Posterior vena cava (tissue), 2 donors: ENCODE results near the gene ADGRG4. TPM values are rescaled to one million over a fixed set of nuclear protein-coding genes. Genes with fewer than 3 reads are reported as not detected.
"Not testable (repeated sequence)": the region's sequence is repeated elsewhere in the genome, so short reads cannot be mapped to it uniquely, and the experiment has no call there.

ENCODE experiments used
- DNase-seq: peaks from one replicate; pipeline ENCODE4 v3.0.0-alpha.2; 2020; ENCODE audit warnings: low spot score
- intact Hi-C, 2 donors: fragments of 100-400 bp; cut with DNase I; formaldehyde crosslinking; loops; one replicate each; pipeline versions ENCODE4 v1.14.1 to v1.14.2; 2022 to 2023
- long read RNA-seq, 2 donors: library from polyadenylated mRNA; unstranded; transcript quantifications; one replicate each; pipeline ENCODE4 v2.0.0, GENCODE V29; 2020 to 2021
- total RNA-seq, 2 donors: library from RNA; stranded (reverse); fragmentation: NEBNext Ultra II Directional; extraction: Animal tissue kit (Norgen Biotek cat#: 25700); gene quantifications; one replicate each; pipeline ENCODE4 v1.2.1, GENCODE V29; 2021
- donor health status: DM: yes; HTN: yes; CAD: no.
- donor health status: DM: yes; HTN: yes; CAD: no.

Gene ADGRG4, protein sequence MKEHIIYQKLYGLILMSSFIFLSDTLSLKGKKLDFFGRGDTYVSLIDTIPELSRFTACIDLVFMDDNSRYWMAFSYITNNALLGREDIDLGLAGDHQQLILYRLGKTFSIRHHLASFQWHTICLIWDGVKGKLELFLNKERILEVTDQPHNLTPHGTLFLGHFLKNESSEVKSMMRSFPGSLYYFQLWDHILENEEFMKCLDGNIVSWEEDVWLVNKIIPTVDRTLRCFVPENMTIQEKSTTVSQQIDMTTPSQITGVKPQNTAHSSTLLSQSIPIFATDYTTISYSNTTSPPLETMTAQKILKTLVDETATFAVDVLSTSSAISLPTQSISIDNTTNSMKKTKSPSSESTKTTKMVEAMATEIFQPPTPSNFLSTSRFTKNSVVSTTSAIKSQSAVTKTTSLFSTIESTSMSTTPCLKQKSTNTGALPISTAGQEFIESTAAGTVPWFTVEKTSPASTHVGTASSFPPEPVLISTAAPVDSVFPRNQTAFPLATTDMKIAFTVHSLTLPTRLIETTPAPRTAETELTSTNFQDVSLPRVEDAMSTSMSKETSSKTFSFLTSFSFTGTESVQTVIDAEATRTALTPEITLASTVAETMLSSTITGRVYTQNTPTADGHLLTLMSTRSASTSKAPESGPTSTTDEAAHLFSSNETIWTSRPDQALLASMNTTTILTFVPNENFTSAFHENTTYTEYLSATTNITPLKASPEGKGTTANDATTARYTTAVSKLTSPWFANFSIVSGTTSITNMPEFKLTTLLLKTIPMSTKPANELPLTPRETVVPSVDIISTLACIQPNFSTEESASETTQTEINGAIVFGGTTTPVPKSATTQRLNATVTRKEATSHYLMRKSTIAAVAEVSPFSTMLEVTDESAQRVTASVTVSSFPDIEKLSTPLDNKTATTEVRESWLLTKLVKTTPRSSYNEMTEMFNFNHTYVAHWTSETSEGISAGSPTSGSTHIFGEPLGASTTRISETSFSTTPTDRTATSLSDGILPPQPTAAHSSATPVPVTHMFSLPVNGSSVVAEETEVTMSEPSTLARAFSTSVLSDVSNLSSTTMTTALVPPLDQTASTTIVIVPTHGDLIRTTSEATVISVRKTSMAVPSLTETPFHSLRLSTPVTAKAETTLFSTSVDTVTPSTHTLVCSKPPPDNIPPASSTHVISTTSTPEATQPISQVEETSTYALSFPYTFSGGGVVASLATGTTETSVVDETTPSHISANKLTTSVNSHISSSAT (N-terminal part only)
- total RNA-seq: 1 to 10 TPM in 1 of 2 donors, under 1 TPM in 1; 0.71 to 1.2 TPM
- long read RNA-seq, donor 1: 0 reads
- long read RNA-seq, donor 2: 0 reads

DNA sequence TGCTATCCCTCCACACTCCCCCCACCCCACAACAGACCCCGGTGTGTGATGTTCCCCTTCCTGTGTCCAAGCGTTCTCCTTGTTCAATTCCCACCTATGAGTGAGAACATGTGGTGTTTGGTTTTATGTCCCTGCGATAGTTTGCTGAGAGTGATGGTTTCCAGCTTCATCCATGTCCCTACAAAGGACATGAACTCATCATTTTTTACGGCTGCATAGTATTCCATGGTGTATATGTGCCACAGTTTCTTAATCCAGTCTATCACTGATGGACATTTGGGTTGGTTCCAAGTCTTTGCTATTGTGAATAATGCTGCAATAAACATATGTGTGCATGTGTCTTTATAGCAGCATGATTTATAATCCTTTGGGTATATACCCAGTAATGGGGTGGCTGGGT lies at the start of gene ADGRG4:
Gene ADGRG4, plus strand, starts transcription at position 243 of the 400 bp plus-strand sequence. CDS start 7,815 bp downstream, outside the sequence.
- DNase-seq, intact Hi-C loops: not testable (repeated sequence)

DNA sequence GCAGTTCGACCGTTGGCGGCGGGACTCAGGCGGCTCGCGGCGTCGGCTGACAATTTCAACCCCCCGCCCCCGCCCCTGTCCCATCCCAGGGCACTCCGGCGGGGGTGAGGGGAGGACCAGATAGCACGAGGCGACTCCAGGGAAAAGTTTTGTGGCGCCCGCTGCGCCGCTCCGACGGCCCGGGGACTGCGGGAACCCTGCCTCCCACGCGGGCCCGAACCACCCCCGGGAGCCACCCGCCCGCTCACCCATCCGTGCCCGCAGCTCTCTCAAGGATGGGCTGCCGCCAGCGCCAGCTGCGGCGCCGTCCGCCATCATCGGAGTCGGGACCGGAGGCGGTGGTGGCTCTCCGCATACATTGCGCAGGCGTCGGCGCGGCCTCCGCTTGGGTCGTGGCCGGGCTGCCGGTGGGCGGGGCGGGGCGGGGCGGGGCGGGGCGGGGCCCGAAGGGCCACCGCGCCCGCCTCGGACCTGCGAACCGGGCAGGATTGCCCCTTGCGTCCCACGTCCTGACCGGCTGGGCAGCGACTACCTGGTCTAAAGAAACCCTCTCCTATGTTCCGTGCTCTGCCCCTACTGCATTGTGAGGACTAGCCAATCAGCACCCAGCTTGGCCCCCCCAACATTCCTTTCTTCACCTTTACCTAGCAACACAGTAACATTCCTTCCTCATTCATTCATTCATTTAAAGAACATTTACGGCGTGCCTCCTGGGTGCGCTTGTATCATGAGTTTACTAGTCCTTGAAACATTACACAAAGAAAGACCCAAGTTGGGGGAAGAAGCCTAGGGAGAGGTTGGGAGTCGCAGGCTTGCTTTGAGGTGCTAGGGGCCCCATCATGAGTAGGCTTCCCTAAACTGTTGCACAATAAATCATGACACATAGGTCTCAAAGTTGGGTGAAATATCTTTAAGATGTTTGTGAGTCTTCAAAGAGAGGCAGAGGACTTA lies 49.4 kb upstream of the ADGRG4 start, which contains the start of gene MAP7D3:
Gene MAP7D3, minus strand, starts transcription at position 360 of the 951 bp plus-strand sequence. Its CDS starts 42 bp downstream, at position 318.
- intact Hi-C loops: no loop called here
- DNase-seq: peak; percentile 87

DNA sequence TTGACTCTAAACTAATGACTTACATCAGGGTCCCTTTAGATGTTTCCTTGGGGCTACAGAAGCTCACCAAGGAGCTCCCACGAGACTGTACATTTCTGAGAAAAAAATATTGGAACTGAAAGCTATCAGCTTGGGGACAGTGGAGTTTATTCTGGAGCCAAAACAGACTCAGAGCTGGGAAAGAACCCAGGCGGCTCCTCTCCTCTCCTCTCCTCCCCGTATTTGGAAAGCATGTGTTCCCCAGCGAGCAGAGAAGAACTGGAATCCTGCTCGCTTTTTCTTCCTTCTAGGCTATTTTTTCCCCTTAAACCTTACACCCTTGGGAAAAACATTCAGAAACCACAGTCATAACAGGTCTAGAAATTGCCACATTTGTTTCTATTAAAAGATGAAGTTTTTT lies 45.2 kb upstream of the ADGRG4 start:
- no peak for DNase-seq
- intact Hi-C loops: no loop called here

DNA sequence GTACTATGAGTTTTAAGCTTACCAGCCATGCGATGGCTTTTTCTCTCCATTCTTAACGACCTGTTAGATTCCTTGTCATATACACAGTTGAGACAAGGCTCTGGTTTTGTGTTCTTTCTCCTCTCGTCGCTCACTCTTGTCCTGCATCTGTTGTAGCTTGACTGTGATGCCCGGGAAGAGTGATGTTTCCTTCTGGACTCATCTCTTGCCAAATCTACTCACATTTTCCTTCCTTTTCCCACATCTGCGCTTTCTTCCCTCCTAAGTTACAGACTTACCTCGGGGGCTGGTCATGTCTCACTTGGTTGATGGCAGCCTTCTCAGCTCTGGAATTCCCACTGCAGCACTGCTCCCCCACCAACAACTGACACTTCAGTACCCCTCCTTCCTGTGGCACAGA lies 44.7 kb upstream of the ADGRG4 start:
- intact Hi-C loops: no loop called here
- no peak for DNase-seq

DNA sequence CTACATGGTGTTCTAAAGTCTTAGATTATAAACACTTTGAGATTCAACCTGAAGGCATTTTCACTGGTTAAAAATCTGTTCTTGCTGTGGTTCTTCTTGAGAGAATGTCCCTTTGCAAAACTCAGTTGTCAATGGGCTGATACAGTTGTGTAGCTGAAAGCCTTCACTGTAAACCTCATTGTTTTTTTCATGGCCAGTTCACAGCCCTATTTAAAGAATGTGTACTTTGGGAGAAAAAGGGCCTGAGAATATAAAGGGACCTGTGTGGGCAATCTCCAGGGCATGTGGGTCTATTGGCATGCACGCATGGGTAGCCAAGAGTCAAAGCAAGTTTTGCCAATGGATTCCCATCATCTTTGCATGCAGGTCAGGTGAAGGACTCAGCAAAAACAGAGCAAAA lies 41.8 kb upstream of the ADGRG4 start:
- no peak for DNase-seq
- intact Hi-C loops: no loop called here

DNA sequence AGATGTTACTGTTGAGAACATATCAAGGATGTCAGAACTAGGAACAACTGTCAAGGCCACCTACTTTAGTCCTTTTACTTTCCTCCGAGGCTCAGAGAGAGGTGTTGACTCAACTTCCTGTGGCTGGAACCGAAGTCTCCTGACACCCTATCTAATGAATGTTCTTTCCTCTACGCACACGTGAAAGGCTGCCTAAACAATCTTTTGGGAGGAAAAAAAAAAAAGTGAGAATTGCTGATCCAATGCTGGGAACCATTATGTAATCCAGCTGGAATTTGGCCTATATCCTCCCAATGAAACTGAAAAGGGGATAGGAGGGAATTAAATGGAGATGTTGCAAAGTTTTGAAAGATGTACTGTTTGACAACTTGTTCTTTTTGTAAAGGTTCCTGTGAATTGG lies 41.2 kb upstream of the ADGRG4 start:
- intact Hi-C loops: no loop called here
- DNase-seq: no peak

DNA sequence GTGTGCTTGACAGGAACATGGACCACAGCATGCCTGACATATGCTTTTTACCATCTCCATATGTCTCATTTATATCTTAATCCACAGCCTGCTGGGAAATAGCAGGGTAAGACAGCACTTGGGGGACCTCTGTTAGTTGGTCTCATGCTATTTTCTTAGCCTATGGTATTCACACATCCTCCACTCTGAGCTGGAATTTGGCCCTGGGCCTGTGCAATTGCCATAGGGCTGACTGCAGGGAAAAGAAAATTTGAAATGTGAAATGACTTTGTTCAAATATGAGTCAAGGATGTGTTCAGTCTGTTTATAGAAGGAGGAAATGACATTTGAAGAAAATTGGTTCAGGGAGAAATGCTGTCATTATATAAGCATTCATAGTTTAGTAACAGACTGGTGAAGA lies 40.0 kb upstream of the ADGRG4 start:
- intact Hi-C loops: no loop called here

DNA sequence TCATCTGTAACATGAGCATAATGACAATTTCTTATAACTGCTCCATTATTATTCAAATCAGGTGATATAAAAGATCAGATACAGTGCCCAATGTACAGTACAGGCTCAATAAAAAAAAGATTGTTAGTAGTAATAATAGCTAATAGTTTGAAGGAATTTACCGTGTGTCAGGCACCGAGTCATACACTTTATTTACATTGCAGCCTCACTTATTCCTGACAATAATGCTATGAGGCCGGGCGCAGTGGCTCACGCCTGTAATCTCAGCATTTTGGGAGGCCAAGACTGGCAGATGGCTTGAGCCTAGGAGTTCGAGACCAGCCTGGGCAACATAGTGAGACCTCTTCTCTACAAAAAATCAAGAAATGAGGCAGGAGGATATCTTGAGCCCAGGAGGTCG lies 39.4 kb upstream of the ADGRG4 start:
- no peak for DNase-seq
- intact Hi-C loops: no loop called here

More for the DNA sequence above, 40.0 kb upstream of the ADGRG4 start:
- no peak for DNase-seq

DNA sequence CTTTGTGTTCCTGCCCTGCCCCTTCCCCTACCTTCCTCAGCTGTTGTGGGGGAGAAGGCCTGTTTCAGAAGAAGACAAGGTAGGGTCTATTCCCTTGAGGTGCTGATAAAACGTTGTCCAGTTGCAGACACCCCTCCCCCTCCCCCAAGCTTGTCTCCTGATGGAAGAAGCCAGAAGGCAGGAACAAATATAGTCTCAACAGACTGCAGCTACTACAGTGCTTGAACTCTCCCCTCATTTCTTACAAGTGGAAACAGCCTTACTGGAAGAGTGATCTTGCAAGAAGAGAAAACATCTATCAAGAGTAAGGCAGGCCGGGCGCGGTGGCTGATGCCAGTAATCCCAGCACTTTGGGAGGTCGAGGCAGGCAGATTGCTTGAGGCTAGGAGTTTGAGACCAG lies 38.5 kb upstream of the ADGRG4 start:
- no peak for DNase-seq
- intact Hi-C loops: no loop called here

DNA sequence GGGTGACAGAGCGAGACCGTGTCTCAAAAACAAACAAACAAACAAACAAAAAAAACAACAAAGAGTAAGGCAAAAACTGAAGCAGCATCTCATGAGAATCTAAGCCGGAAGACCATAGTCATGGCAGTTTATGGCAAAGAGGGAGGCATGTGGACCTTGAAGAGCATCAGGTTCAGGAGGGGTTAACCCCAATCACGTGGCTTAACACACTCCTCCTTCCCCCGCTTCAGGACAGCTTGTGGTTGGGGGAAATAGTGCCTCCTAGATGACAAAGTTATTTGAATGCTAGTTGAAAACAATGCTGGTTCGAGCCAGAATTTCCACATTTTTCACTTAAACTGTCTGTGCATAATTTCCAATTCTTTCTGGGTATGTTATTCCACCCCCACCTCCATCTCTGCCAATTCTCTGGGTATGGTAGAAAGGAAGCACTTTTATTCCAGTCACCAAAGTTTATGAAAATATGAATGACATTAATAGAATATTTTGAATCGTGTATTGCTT lies 37.9 kb upstream of the ADGRG4 start:
- DNase-seq: no peak
- intact Hi-C loops: no loop called here

DNA sequence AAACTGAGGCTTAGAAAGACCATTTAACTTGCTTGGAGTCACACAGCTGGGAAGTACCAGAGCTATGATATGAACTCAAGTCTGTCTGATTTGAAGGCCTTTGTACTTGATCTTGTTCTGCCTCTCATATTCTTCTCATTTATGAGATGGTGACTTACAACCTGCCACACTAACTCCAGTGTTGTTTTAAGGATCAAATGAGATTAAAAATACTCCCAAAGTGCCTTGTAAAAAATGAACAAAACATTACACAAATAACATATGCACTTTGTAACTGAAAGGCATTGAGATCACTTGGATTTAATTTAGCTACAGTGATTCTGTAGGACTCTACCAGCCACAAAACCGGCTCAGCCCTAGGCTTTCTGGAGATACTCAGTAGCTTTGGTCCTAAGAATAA lies 33.9 kb upstream of the ADGRG4 start:
- intact Hi-C loops: no loop called here
- DNase-seq: no peak

DNA sequence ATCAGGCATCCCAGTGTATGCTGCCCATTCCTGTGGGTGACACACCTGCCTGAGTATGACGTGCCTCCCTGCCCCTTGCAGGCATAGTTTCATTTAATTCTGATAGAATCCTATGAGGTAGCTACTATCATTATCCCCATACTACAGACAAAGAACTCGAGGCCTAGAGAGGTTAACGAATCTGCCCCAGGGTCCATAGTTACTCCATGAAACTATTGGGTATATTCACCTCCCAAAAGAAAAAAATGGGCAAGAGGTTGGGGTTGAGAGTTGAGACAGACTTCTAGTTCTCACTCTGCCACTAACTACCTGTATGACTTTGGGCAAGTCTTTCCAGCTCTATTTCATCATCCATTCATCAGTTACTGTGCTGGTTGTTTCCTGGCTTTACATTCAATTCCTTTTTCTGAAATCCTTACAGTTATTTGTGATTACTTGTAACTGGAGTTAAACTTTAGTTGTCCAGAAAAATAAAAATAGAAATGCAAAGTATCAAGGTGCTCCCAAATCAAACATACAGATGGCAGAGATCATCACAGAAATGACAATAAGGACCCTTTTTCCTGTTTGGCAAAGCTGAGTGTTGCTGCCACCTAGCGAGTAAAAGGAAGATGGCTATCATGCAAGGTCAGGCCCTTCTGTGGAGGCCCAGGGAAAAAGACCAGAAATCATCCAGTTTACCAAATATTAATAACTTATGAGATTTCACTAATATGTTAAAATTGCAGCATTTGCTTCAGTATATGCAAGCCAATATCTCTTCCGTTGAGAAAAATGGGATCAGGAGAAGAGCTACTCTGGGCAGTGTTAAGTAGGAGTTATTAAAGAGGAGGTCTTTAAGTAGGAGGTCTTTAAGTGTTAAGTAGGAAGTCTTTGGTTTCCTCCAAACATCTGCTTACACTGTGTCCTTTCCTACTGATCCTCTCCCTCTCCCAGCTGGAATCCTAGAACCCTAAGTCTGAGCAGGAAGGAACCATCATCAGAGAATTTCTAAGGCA lies 32.4 kb upstream of the ADGRG4 start:
- intact Hi-C loops: no loop called here
- DNase-seq: no peak

DNA sequence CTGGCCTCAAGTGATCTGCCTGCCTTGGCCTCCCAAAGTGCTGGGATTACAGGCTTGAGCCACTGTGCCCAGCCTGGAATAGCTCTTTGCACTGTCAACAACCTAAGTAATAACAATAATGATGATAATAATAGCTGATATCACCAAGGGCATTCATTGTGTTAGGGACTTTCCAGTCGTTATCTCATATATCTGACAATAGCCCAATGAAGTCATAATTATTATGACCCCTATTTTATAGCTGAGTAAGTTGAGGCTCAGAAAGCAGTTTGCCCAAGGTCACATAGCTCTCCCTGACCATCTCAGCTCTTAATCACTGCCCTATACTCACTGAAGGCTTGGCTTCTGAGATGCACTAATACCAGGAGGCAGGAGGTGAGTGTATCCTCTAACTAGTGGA lies 30.8 kb upstream of the ADGRG4 start:
- intact Hi-C loops: no loop called here
- no peak for DNase-seq

DNA sequence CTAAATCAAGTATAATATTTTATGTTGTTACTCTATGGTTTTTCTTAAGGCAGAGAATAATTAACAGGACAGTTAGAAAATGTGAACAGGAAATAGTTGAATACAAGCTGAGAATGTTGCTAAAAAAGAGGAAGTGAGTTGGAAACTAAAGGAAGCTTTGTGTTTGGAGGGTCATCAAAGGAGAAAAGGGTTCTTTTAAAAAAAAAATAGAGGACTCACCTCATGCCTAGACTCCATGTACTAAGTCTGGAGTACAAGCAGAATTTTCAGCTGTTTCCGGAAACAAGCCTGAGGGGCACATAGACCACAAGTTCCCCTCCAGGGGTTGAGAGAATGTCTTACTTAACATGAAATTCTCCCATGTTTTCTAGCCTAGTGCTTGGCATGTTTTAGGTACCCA lies 29.5 kb upstream of the ADGRG4 start:
- no peak for DNase-seq
- intact Hi-C loops: no loop called here

DNA sequence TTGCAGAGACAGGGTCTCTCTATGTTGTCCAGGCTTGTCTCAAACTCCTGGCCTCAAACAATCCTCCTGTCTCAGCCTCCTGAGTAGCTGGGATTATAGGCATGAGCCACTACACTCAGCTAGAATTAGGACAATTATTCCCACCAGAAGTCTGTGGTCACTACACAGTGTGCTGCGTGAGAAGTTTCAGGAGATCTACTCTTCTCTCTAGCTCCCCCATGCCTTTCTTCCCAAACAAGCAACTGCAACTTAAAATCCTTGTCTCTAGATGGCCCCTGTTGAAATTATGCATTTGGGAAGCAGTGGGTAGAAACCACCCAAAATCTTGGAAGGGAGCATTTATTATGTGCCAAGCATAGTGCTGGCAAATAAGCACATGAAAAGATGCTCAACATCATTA lies 28.4 kb upstream of the ADGRG4 start:
- intact Hi-C loops: no loop called here
- no peak for DNase-seq

DNA sequence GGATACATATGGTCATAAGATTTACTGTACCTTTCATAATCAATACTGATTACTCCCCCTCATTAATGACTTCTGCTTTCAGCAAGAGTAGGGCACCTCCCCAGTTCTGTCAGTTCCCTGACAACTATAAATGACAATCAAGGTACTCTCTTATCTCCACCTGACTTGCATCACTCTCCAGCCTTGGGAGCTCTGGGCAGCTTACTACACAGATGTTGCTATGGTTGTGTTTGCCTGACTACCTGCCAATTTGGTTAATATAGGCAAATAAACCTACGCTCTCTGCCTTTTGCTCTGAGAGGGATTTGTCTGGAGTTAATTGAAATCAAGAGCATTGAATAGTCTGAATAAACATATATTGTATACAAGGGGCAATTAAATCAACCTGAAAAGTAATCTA lies 26.8 kb upstream of the ADGRG4 start:
- DNase-seq: no peak
- intact Hi-C loops: no loop called here

DNA sequence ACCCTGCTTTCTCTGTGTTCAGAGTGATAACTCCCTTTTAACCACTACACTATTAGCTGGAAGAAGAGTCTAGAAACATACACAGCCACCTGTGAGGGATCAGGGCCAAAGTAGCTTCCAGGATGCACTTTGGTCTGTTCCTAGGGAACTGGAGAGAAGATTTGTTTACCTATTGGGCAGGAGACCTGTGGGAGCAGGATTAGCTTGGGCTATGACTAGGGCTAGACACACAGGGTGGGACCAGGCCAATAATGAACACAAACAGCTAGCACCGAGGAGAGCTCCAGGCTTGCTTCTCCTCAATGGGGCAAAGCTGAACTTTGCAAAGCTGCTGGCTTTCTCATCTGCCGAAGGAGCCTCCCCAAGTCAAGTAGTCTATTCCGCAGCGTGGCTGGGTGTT lies 25.2 kb upstream of the ADGRG4 start:
- intact Hi-C loops: no loop called here
- no peak for DNase-seq
